Mesenchymal stem cell (in vitro differentiated cells and primary cell): Measurements from ENCODE around the gene KAT6B.

ENCODE experiments used
- DNase-seq: peaks from one replicate; pipeline ENCODE4 v3.0.0-alpha.2; 2013
- H2AFZ ChIP-seq: one replicate; pipeline ENCODE4 v1.6.1; 2013; ENCODE audit warnings: low read depth, mild to moderate bottlenecking, control low read depth, inconsistent platforms, low read length, moderate library complexity
- H2AK5ac ChIP-seq: 2 replicates; pipeline ENCODE4 v1.6.1; 2013; ENCODE audit warnings: low read length, moderate library complexity, mild to moderate bottlenecking, inconsistent platforms; ENCODE audit not compliant: severe bottlenecking
- H2BK120ac ChIP-seq: one replicate; pipeline ENCODE4 v1.6.1; 2013; ENCODE audit warnings: low read depth, mild to moderate bottlenecking, inconsistent platforms, low read length, moderate library complexity
- H2BK12ac ChIP-seq, 2 experiments: one replicate each; pipeline ENCODE4 v1.6.1; 2013; ENCODE audit warnings: inconsistent platforms in 2 of 2, low read length in 2 of 2, mild to moderate bottlenecking in 2 of 2, moderate library complexity in 2 of 2, control low read depth in 1 of 2
- H2BK15ac ChIP-seq: one replicate; pipeline ENCODE4 v1.6.1; 2013; ENCODE audit warnings: mild to moderate bottlenecking, low read depth, inconsistent platforms; ENCODE audit not compliant: poor library complexity, severe bottlenecking
- H2BK5ac ChIP-seq: 2 replicates; pipeline ENCODE4 v1.6.1; 2013; ENCODE audit warnings: low read depth, mild to moderate bottlenecking, low read length, control low read depth, inconsistent platforms; ENCODE audit not compliant: poor library complexity, severe bottlenecking
- H3K14ac ChIP-seq, 2 experiments: one replicate each; pipeline ENCODE4 v1.6.1; 2013; ENCODE audit warnings: inconsistent platforms in 2 of 2, low read length in 2 of 2, control low read depth in 1 of 2, mild to moderate bottlenecking in 1 of 2, moderate library complexity in 1 of 2
- H3K18ac ChIP-seq, 2 experiments: one replicate each; pipeline ENCODE4 v1.6.1; 2013; ENCODE audit warnings: inconsistent platforms in 2 of 2, low read length in 2 of 2, control low read depth in 1 of 2, low read depth in 1 of 2, mild to moderate bottlenecking in 1 of 2
- H3K23ac ChIP-seq, 2 experiments: one replicate each; pipeline ENCODE4 v1.6.1; 2013; ENCODE audit warnings: inconsistent platforms in 2 of 2, low read length in 2 of 2, mild to moderate bottlenecking in 2 of 2, moderate library complexity in 2 of 2, control low read depth in 1 of 2
- H3K27ac ChIP-seq: 2 replicates; pipeline ENCODE4 v1.5.1; 2013; ENCODE audit warnings: mild to moderate bottlenecking, moderate library complexity, low read length, control low read depth, inconsistent platforms; ENCODE audit not compliant: poor library complexity, severe bottlenecking
- H3K27me3 ChIP-seq, 2 experiments: 2 replicates each; pipeline versions ENCODE4 v1.6.1 to v1.7.0; 2013; ENCODE audit warnings: low read length in 2 of 2, mild to moderate bottlenecking in 2 of 2, moderate library complexity in 2 of 2, control low read depth in 1 of 2, inconsistent platforms in 1 of 2; ENCODE audit not compliant: control insufficient read depth in 1 of 2, insufficient read depth in 1 of 2
- H3K36me3 ChIP-seq, 2 experiments: 2 replicates each; pipeline versions ENCODE4 v1.6.1 to v1.7.0; 2013; ENCODE audit warnings: low read length in 2 of 2, control low read depth in 1 of 2, inconsistent platforms in 1 of 2, low read depth in 1 of 2, mild to moderate bottlenecking in 1 of 2; ENCODE audit not compliant: insufficient read depth in 2 of 2, control insufficient read depth in 1 of 2
- H3K4ac ChIP-seq, 2 experiments: one replicate each; pipeline ENCODE4 v1.6.1; 2013; ENCODE audit warnings: inconsistent platforms in 2 of 2, low read length in 2 of 2, mild to moderate bottlenecking in 2 of 2, moderate library complexity in 2 of 2, control low read depth in 1 of 2, low read depth in 1 of 2
- H3K4me1 ChIP-seq: 2 replicates; pipeline ENCODE4 v1.6.1; 2013; ENCODE audit warnings: low read depth, low read length, control low read depth; ENCODE audit not compliant: control insufficient read depth, insufficient read depth
- H3K4me2 ChIP-seq: 2 replicates; pipeline ENCODE4 v1.6.1; 2013; ENCODE audit warnings: low read length, mild to moderate bottlenecking, inconsistent platforms; ENCODE audit not compliant: poor library complexity, severe bottlenecking
- H3K4me3 ChIP-seq, 2 experiments: 2 replicates each; pipeline versions ENCODE4 v1.5.1 to v1.7.0; 2013; ENCODE audit warnings: low read length in 2 of 2, mild to moderate bottlenecking in 2 of 2, control low read depth in 1 of 2, low read depth in 1 of 2; ENCODE audit not compliant: insufficient read depth in 1 of 2
- H3K79me1 ChIP-seq: replicated peaks from 2 replicates; pipeline ENCODE4 v1.6.1; 2013; ENCODE audit warnings: mild to moderate bottlenecking, control low read depth, low read length, inconsistent platforms; ENCODE audit not compliant: poor library complexity, severe bottlenecking
- H3K9ac ChIP-seq: 2 replicates; pipeline ENCODE4 v1.7.0; 2013; ENCODE audit warnings: mild to moderate bottlenecking, low read length, moderate library complexity
- H3K9me3 ChIP-seq: 2 replicates; pipeline ENCODE4 v1.7.0; 2013; ENCODE audit warnings: mild to moderate bottlenecking, low read length; ENCODE audit not compliant: control insufficient read depth
- H4K8ac ChIP-seq: one replicate; pipeline ENCODE4 v1.6.1; 2013; ENCODE audit warnings: inconsistent platforms, mild to moderate bottlenecking, low read length, moderate library complexity
- H4K91ac ChIP-seq: one replicate; pipeline ENCODE4 v1.6.1; 2013; ENCODE audit warnings: mild to moderate bottlenecking, low read length, inconsistent platforms
- WGBS: methylation state at CpG from one replicate; pipeline ENCODE4 v1.1.7; 2013; ENCODE audit warnings: mixed read lengths; 5-methylcytosine and 5-hydroxymethylcytosine counted together

KAT6B gene

GRCh38 chr10:74926791-74927585 lies 100.6 kb downstream of the KAT6B start:
- Histone ChIP-seq H3K18ac (peak overlapping the region in 1 of 2 experiments; percentile 25), H2BK15ac (no peak overlapping the region), H3K79me1 (peaks cover 16% of the 10 kb centered on the region), H3K4me1 (peaks cover 12% of the 10 kb centered on the region), H2BK120ac (no peak overlapping the region), H2BK12ac (peak overlapping the region in 1 of 2 experiments; percentile 8), H3K23ac (no peak overlapping the region), H2AK5ac (no peak overlapping the region), H4K8ac (no peak overlapping the region), H3K27ac (no peak overlapping the region), H3K4ac (peak overlapping the region in 1 of 2 experiments; percentile 55), H3K14ac (no peak overlapping the region), H2AFZ (no peak overlapping the region), H3K9me3 (no peaks in the 10 kb centered on the region), H2BK5ac (no peak overlapping the region), H3K9ac (no peak overlapping the region), H3K36me3 (no peaks in the 10 kb centered on the region), H4K91ac (no peak overlapping the region), H3K4me2 (no peak overlapping the region), H3K4me3 (no peak overlapping the region), H3K27me3 (no peaks in the 10 kb centered on the region)
- 88% methylated on average over 2 of the region's 4 CpGs for WGBS
- no peak for DNase-seq

GRCh38 chr10:74927701-74928100 lies 101.3 kb downstream of the KAT6B start:
- H3K18ac ChIP-seq: peak overlapping the region in 1 of 2 experiments; percentile 25

GRCh38 chr10:74928742-74929191 lies 102.4 kb downstream of the KAT6B start:
- Histone ChIP-seq H4K91ac (no peak overlapping the region), H3K14ac (no peak overlapping the region), H3K18ac (no peak overlapping the region), H3K36me3 (no peaks in the 10 kb centered on the region), H2BK12ac (no peak overlapping the region), H3K4me1 (peaks cover 8% of the 10 kb centered on the region), H3K27ac (no peak overlapping the region), H2AK5ac (no peak overlapping the region), H3K9ac (peak overlapping the region; percentile 83), H3K79me1 (peaks cover 13% of the 10 kb centered on the region), H3K4ac (no peak overlapping the region), H3K4me3 (peak overlapping the region in 1 of 2 experiments; percentile 13), H2BK15ac (no peak overlapping the region), H2BK120ac (no peak overlapping the region), H3K9me3 (no peaks in the 10 kb centered on the region), H2BK5ac (no peak overlapping the region), H2AFZ (no peak overlapping the region), H3K23ac (no peak overlapping the region), H3K27me3 (no peaks in the 10 kb centered on the region), H3K4me2 (no peak overlapping the region), H4K8ac (no peak overlapping the region)
- no CpG with 5 or more reads among the region's 2 CpGs for WGBS
- DNase-seq: peak; percentile 48

More at GRCh38 chr10:74927701-74928100, 101.3 kb downstream of the KAT6B start:
- Histone ChIP-seq H2AK5ac (no peak overlapping the region), H3K27me3 (no peaks in the 10 kb centered on the region), H3K36me3 (no peaks in the 10 kb centered on the region), H3K4ac (no peak overlapping the region), H3K27ac (no peak overlapping the region), H3K9me3 (no peaks in the 10 kb centered on the region), H2BK15ac (no peak overlapping the region), H2BK12ac (peak overlapping the region in 1 of 2 experiments; percentile 8), H4K91ac (no peak overlapping the region), H3K4me2 (no peak overlapping the region), H3K23ac (no peak overlapping the region), H2BK120ac (no peak overlapping the region), H2BK5ac (no peak overlapping the region), H3K14ac (no peak overlapping the region), H3K4me1 (peaks cover 12% of the 10 kb centered on the region), H3K9ac (peak overlapping the region; percentile 83), H3K79me1 (peaks cover 16% of the 10 kb centered on the region), H4K8ac (no peak overlapping the region), H3K4me3 (no peak overlapping the region), H2AFZ (no peak overlapping the region)
- peak; percentile 53 for DNase-seq
- 14% methylated on average over 2 of the region's 2 CpGs for WGBS

GRCh38 chr10:74929197-74929596 lies 102.8 kb downstream of the KAT6B start:
- Histone ChIP-seq H3K27me3 (no peaks in the 10 kb centered on the region), H4K91ac (no peak overlapping the region), H3K4me2 (no peak overlapping the region), H2BK120ac (no peak overlapping the region), H3K4me1 (peaks cover 7% of the 10 kb centered on the region), H2AFZ (no peak overlapping the region), H2BK5ac (no peak overlapping the region), H3K9me3 (no peaks in the 10 kb centered on the region), H4K8ac (no peak overlapping the region), H2BK12ac (no peak overlapping the region), H3K14ac (no peak overlapping the region), H3K36me3 (no peaks in the 10 kb centered on the region), H3K27ac (no peak overlapping the region), H3K4ac (no peak overlapping the region), H3K9ac (peak overlapping the region; percentile 83), H2AK5ac (no peak overlapping the region), H3K4me3 (peak overlapping the region in 1 of 2 experiments; percentile 13), H3K79me1 (peaks cover 13% of the 10 kb centered on the region), H2BK15ac (no peak overlapping the region), H3K23ac (no peak overlapping the region), H3K18ac (no peak overlapping the region)
- peak; percentile 28 for DNase-seq
- 86% methylated on average over 1 of the region's 5 CpGs for WGBS
